Parathyroid adenoma (tissue), 2 donors: ENCODE measurements around the gene PPP4R4.
"Not testable (repeated sequence)": the region's sequence is repeated elsewhere in the genome, so short reads cannot be mapped to it uniquely, and the experiment has no call there.

Experiments used
- H2AFZ ChIP-seq: fragments of 300-600 bp; sonication (generic); one replicate; pipeline ENCODE4 v1.7.0; 2017; ENCODE audit warnings: antibody characterized with exemption, mild to moderate bottlenecking
- H3K27ac ChIP-seq: fragments of 300-600 bp; sonication (generic); one replicate; pipeline ENCODE4 v1.7.0; 2017
- H3K27me3 ChIP-seq: fragments of 300-600 bp; sonication (generic); one replicate; pipeline ENCODE4 v1.7.0; 2017; ENCODE audit warnings: low read length; ENCODE audit not compliant: control insufficient read depth, insufficient read depth
- H3K36me3 ChIP-seq: fragments of 300-600 bp; sonication (generic); one replicate; pipeline ENCODE4 v1.7.0; 2017; ENCODE audit warnings: low read length; ENCODE audit not compliant: control insufficient read depth, insufficient read depth
- H3K4me1 ChIP-seq: fragments of 300-600 bp; sonication (generic); one replicate; pipeline ENCODE4 v1.7.0; 2017; ENCODE audit warnings: control low read depth
- H3K4me2 ChIP-seq: fragments of 300-600 bp; sonication (generic); one replicate; pipeline ENCODE4 v1.7.0; 2017; ENCODE audit warnings: low read length
- H3K4me3 ChIP-seq: fragments of 300-600 bp; sonication (generic); one replicate; pipeline ENCODE4 v1.7.0; 2017; ENCODE audit warnings: low read depth, low read length
- H3K79me2 ChIP-seq: fragments of 300-600 bp; sonication (generic); one replicate; pipeline ENCODE4 v1.7.0; 2017; ENCODE audit warnings: control low read depth
- H3K9ac ChIP-seq: fragments of 300-600 bp; sonication (generic); one replicate; pipeline ENCODE4 v1.7.0; 2017; ENCODE audit warnings: mild to moderate bottlenecking
- H3K9me3 ChIP-seq: fragments of 300-600 bp; sonication (generic); one replicate; pipeline ENCODE4 v1.7.0; 2017; ENCODE audit warnings: low read length; ENCODE audit not compliant: control insufficient read depth
- CTCF ChIP-seq: fragments of 300-600 bp; sonication (generic); IDR thresholded peaks from one replicate; pipeline ENCODE4 v1.7.0; 2017; ENCODE audit warnings: antibody characterized with exemption, mild to moderate bottlenecking
- donor health status: primary hyperparathyroidism.

Gene PPP4R4

GRCh38 chr14:94239406-94239805 is 65.3 kb downstream of the PPP4R4 start:
- Histone ChIP-seq H2AFZ (no peak overlapping the region), H3K79me2 (no peaks in the 10 kb centered on the region), H3K9ac (no peak overlapping the region), H3K27ac (no peak overlapping the region), H3K27me3 (no peaks in the 10 kb centered on the region), H3K9me3 (no peaks in the 10 kb centered on the region), H3K36me3 (no peaks in the 10 kb centered on the region), H3K4me2 (no peak overlapping the region), H3K4me3 (no peak overlapping the region), H3K4me1 (no peaks in the 10 kb centered on the region)
- TF ChIP-seq CTCF, result no peak

- Histone ChIP-seq H3K9ac (no peak overlapping the region), H3K9me3 (no peaks in the 10 kb centered on the region), H3K4me2 (no peak overlapping the region), H3K27ac (no peak overlapping the region), H3K36me3 (no peaks in the 10 kb centered on the region), H3K27me3 (no peaks in the 10 kb centered on the region), H3K4me3 (no peak overlapping the region), H3K79me2 (no peaks in the 10 kb centered on the region), H3K4me1 (no peaks in the 10 kb centered on the region), H2AFZ (no peak overlapping the region)
- no peak for TF ChIP-seq CTCF
These were observed 70.1 kb downstream of the PPP4R4 start for GRCh38 chr14:94244182-94244581.

- H3K9ac ChIP-seq, H3K4me1 ChIP-seq, H3K36me3 ChIP-seq, H2AFZ ChIP-seq, H3K9me3 ChIP-seq, H3K4me3 ChIP-seq, H3K27me3 ChIP-seq, H3K4me2 ChIP-seq, H3K79me2 ChIP-seq, H3K27ac ChIP-seq: not testable (repeated sequence)
These were observed 90.1 kb downstream of the PPP4R4 start for GRCh38 chr14:94264195-94264594.

- no peak overlapping the region for H3K4me3 ChIP-seq
- H2AFZ ChIP-seq, result no peak overlapping the region
- H3K27me3 ChIP-seq, result no peaks in the 10 kb centered on the region
- no peaks in the 10 kb centered on the region for H3K79me2 ChIP-seq
- H3K4me1 ChIP-seq, result no peaks in the 10 kb centered on the region
- H3K9ac ChIP-seq, result no peak overlapping the region
- no peak overlapping the region for H3K27ac ChIP-seq
- H3K9me3 ChIP-seq, result no peaks in the 10 kb centered on the region
- TF ChIP-seq CTCF, result no peak
- no peak overlapping the region for H3K4me2 ChIP-seq
- no peaks in the 10 kb centered on the region for H3K36me3 ChIP-seq
These were observed 93.2 kb downstream of the PPP4R4 start for GRCh38 chr14:94267352-94267751.

- H3K9ac ChIP-seq, H2AFZ ChIP-seq, H3K9me3 ChIP-seq, H3K4me2 ChIP-seq, H3K4me1 ChIP-seq, H3K27ac ChIP-seq, H3K27me3 ChIP-seq, H3K79me2 ChIP-seq, H3K36me3 ChIP-seq, H3K4me3 ChIP-seq: not testable (repeated sequence)
These were observed 94.5 kb downstream of the PPP4R4 start for GRCh38 chr14:94268582-94268981.

GRCh38 chr14:94269156-94269555 is 95.0 kb downstream of the PPP4R4 start:
- Histone ChIP-seq H3K79me2 (no peaks in the 10 kb centered on the region), H3K4me2 (no peak overlapping the region), H3K27me3 (no peaks in the 10 kb centered on the region), H2AFZ (no peak overlapping the region), H3K36me3 (no peaks in the 10 kb centered on the region), H3K27ac (no peak overlapping the region), H3K9ac (no peak overlapping the region), H3K9me3 (no peaks in the 10 kb centered on the region), H3K4me1 (no peaks in the 10 kb centered on the region), H3K4me3 (no peak overlapping the region)
- no peak for TF ChIP-seq CTCF

GRCh38 chr14:94276898-94277561 is 102.9 kb downstream of the PPP4R4 start:
- not testable (repeated sequence) for H3K9ac ChIP-seq, H3K4me1 ChIP-seq, H3K9me3 ChIP-seq, H3K27me3 ChIP-seq, H3K27ac ChIP-seq, H3K79me2 ChIP-seq, H3K4me2 ChIP-seq, H2AFZ ChIP-seq, H3K36me3 ChIP-seq, H3K4me3 ChIP-seq
